Peyer's patch (tissue), 4 donors: Measurements from ENCODE around the gene TAF3. TPM values are rescaled to one million over a fixed set of nuclear protein-coding genes. Genes with fewer than 3 reads are reported as not detected.

ENCODE experiments used
- DNase-seq, 3 donors: peaks; one replicate each; pipeline ENCODE4 v3.0.0-alpha.2; 2017 to 2019
- H3K27ac ChIP-seq, 4 donors: fragments of 200-600 bp; sonication (generic); one replicate each; pipeline ENCODE4 v1.5.1; 2016 to 2019
- H3K27me3 ChIP-seq, 2 donors: fragments of 200-600 bp; sonication (generic); one replicate each; pipeline ENCODE4 v1.5.1; 2019
- H3K36me3 ChIP-seq, 3 donors: fragments of 200-600 bp; sonication (generic); one replicate each; pipeline ENCODE4 v1.5.1; 2016 to 2019
- H3K4me1 ChIP-seq, 4 donors: fragments of 200-600 bp; sonication (generic); one replicate each; pipeline ENCODE4 v1.5.1; 2016 to 2019
- H3K4me3 ChIP-seq, 4 donors: fragments of 200-600 bp; sonication (generic); 1 replicate in 3 of 4; 2 replicates in 1 of 4; pipeline ENCODE4 v1.5.1; 2016 to 2019; ENCODE audit warnings: mild to moderate bottlenecking in 1 of 4
- H3K9me3 ChIP-seq, 4 donors: fragments of 200-600 bp; sonication (generic); one replicate each; pipeline ENCODE4 v1.5.1; 2016 to 2019; ENCODE audit warnings: mild to moderate bottlenecking in 1 of 4
- POLR2A ChIP-seq, 2 donors: fragments of 450-650 bp; IDR thresholded peaks; one replicate each; pipeline ENCODE4 v1.5.1; 2017; ENCODE audit warnings: antibody characterized with exemption in 2 of 2, mild to moderate bottlenecking in 2 of 2, moderate library complexity in 2 of 2
- total RNA-seq, 4 donors: library from RNA; depleted of rRNA; stranded (reverse); fragments of >200 nt; gene quantifications; one replicate each; pipeline ENCODE4 v1.1.0, GENCODE V29; 2016
- TF ChIP-seq, protein P1 (sequence below), 6 experiments: fragments of 450-650 bp in 4 of 6; fragments of 200-600 bp in 2 of 6; sonication (generic) in 1 of 6; IDR thresholded peaks; one replicate each; pipeline ENCODE4 v1.5.1; 2017 to 2019; ENCODE audit warnings: antibody characterized with exemption in 6 of 6, mild to moderate bottlenecking in 3 of 6, moderate library complexity in 1 of 6

TAF3 gene
- total RNA-seq, 4 donors from 2014 or later: 5.1 to 22.3 (median 7.1) TPM

DNA sequence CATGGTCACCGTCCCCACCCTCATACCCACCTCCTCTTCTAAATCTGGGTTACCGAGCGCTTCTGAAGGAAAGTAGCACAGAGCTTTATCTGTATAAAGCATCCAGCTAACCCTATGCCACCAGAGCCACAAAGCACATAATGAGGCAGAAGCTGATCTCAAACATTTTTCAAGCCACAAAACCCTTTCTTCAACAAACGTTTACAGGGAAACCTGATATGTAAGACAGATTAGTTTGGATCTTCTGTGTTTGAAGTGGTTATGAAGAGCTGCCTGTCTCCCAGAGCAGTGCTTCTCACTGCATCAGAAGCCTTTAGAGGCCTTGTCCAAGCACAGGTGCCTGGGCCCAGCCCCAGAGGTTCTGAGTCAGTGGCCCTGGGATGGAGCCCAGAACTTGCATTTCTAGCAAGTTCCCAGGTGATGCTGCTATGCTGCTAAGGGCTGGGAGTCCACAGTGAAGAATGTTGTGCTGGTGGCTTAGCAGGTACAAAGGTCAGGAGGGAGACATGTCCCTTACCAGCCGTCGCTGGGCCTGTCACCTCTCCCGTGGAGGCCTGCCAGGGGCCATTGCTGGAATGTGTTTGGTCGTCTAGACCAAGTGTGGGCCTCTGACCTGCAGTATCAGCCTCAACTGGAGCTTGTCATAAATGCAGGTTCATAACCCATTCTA, 90.4 kb downstream of the TAF3 start:
- Histone ChIP-seq H3K27me3 (no peaks in the 10 kb centered on the region), H3K27ac (no peak overlapping the region), H3K4me1 (no peaks in the 10 kb centered on the region), H3K9me3 (no peaks in the 10 kb centered on the region), H3K4me3 (no peak overlapping the region), H3K36me3 (no peaks in the 10 kb centered on the region)
- no peak for DNase-seq
- no peak for TF ChIP-seq POLR2A (IDR thresholded peaks at IDR 0.05)
- TF ChIP-seq, protein P1, sequence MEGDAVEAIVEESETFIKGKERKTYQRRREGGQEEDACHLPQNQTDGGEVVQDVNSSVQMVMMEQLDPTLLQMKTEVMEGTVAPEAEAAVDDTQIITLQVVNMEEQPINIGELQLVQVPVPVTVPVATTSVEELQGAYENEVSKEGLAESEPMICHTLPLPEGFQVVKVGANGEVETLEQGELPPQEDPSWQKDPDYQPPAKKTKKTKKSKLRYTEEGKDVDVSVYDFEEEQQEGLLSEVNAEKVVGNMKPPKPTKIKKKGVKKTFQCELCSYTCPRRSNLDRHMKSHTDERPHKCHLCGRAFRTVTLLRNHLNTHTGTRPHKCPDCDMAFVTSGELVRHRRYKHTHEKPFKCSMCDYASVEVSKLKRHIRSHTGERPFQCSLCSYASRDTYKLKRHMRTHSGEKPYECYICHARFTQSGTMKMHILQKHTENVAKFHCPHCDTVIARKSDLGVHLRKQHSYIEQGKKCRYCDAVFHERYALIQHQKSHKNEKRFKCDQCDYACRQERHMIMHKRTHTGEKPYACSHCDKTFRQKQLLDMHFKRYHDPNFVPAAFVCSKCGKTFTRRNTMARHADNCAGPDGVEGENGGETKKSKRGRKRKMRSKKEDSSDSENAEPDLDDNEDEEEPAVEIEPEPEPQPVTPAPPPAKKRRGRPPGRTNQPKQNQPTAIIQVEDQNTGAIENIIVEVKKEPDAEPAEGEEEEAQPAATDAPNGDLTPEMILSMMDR (IDR thresholded peaks at IDR 0.05): no peak

DNA sequence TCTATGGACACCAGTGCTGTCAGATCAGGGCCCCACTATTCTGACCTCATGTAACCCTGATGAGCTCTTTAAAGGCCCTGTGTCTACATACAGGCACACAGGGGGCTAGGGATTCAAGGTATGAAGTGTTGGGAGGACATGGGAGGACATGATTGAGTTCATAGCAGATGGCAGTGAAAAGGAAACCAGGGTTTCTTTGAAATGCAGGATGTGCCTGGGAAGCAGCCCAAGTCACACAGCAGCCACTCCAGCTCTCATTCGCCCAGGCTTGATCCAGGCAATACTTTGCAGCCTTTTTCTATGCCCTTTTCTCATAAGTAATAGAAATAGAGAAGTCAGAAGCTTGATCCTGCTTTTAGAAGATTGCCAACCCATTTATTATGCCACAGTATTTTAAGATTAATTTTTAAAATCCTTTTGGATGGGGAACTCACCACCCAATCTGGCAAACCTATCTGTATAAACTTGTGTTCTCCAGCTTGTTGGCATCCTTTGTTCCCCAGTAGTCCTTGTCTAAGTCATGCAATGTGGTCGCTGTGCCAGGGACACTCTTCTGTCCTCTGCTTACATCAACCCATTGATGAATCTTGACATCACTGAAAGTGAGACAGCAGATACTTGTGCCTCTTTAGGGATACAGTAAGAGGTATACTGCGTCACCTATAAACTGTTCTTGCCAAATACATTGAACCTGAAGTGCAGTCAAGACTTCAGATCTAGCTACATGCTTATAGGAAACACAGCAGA, 95.0 kb downstream of the TAF3 start:
- no peak for DNase-seq
- no peak overlapping the region for H3K4me3 ChIP-seq
- H3K4me1 ChIP-seq: no peaks in the 10 kb centered on the region

DNA sequence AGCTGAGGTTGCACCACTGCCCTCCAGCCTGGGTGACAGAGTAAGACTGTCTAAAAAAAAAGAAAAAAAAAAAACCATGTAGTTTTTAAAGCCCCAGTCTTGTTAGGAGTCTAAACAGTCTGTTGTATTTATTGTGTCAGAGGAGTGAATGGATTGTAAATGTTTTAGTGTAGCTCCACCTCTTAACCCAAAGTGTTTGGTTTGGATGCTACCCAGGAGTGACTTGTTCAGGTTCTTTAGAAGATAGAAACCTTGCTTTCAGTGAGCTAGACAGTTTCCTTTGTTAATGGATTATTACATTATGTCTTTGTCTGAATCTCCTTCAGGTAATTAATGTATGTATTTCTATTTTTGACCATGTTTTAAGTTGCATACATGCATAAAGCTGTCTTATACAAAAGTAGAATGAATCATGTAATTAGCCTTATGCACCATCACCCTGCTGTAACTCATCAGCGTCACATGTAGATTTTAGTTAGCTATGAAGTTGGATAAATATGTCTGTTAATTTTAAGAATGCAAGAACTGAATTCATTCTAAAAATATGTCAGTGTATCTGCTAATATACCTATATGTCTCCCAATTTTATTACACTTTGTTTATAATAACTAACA, 97.7 kb downstream of the TAF3 start:
- no peaks in the 10 kb centered on the region for H3K27me3 ChIP-seq
- no peak overlapping the region for H3K4me3 ChIP-seq
- H3K36me3 ChIP-seq: no peaks in the 10 kb centered on the region
- TF ChIP-seq, protein P1 (IDR thresholded peaks at IDR 0.05): no peak
- no peak for TF ChIP-seq POLR2A (IDR thresholded peaks at IDR 0.05)
- no peaks in the 10 kb centered on the region for H3K9me3 ChIP-seq
- H3K27ac ChIP-seq: no peak overlapping the region
- no peak for DNase-seq
- H3K4me1 ChIP-seq: no peaks in the 10 kb centered on the region

More for the DNA sequence above, 95.0 kb downstream of the TAF3 start:
- Histone ChIP-seq H3K36me3 (no peaks in the 10 kb centered on the region), H3K9me3 (no peaks in the 10 kb centered on the region), H3K27me3 (no peaks in the 10 kb centered on the region), H3K27ac (no peak overlapping the region)
- TF ChIP-seq, protein P1 (IDR thresholded peaks at IDR 0.05): no peak
- TF ChIP-seq POLR2A (IDR thresholded peaks at IDR 0.05): no peak

DNA sequence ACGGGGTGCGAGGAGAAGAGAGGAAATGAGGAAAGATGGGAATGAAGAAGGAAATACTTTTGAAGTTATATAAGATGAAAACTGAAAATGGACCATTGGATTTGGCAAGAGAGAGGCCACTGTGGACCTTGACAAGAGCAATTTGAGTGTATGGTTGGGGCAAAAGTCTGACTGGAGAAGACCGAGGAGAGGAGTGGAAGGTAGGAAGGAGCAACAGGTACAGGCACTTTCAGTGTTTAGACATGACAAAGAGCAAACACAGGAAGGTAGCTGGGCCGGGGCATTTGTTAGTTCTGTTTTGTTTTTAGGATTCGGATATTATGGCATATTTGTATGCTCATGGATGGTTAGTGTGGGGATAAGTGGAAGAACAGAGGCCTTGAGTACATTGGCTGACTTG, 99.4 kb downstream of the TAF3 start:
- no peak for TF ChIP-seq POLR2A (IDR thresholded peaks at IDR 0.05)
- TF ChIP-seq, protein P1 (IDR thresholded peaks at IDR 0.05): no peak
- Histone ChIP-seq H3K27ac (no peak overlapping the region), H3K27me3 (no peaks in the 10 kb centered on the region), H3K36me3 (no peaks in the 10 kb centered on the region), H3K4me3 (no peak overlapping the region), H3K4me1 (no peaks in the 10 kb centered on the region), H3K9me3 (no peaks in the 10 kb centered on the region)
- DNase-seq: no peak

DNA sequence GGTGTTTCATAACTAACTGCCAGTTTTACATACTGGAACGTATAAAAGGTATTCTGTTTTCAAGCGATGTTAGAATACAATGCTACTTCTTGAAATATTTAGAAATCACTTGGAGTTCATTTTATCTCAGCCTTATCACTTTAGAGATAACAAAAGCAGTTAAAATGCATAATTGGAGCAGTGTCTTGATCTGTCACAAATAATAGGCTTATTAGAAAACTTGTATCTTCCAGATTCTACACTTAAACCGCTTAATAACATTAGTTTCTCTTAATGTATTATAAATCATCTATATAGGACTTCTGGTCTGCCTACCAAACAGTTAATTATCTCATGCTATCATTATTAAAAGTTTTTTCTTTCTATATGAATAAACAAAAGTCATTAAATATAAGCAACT, 104.4 kb downstream of the TAF3 start:
- H3K4me3 ChIP-seq: no peak overlapping the region
- TF ChIP-seq, protein P1 (IDR thresholded peaks at IDR 0.05): no peak
- no peak for TF ChIP-seq POLR2A (IDR thresholded peaks at IDR 0.05)
- H3K36me3 ChIP-seq: no peaks in the 10 kb centered on the region
- no peaks in the 10 kb centered on the region for H3K9me3 ChIP-seq
- no peaks in the 10 kb centered on the region for H3K27me3 ChIP-seq
- no peak overlapping the region for H3K27ac ChIP-seq
- no peak for DNase-seq
- no peaks in the 10 kb centered on the region for H3K4me1 ChIP-seq
